ENCODE results near the gene LDB2. TPM values are rescaled to one million over a fixed set of nuclear protein-coding genes. Genes with fewer than 3 reads are reported as not detected.

Gene LDB2
- total RNA-seq, 3 donors from 2014 or later = 4.7 to 19.9 (median 9.3) TPM

GRCh38 chr4:16728111-16728510 is 170.3 kb downstream of the LDB2 start:
- intact Hi-C loops (cut with DNase I, micrococcal nuclease) = no loop called here
- DNase-seq = no peak
- Histone ChIP-seq H3K9me3 (no peaks in the 10 kb centered on the region), H3K4me3 (no peak overlapping the region), H3K36me3 (ENCODE audit: low read depth) (no peaks in the 10 kb centered on the region), H3K4me1 (ENCODE audit: low read depth) (no peaks in the 10 kb centered on the region)
- no peak for ATAC-seq
- TF ChIP-seq CTCF (IDR thresholded peaks at IDR 0.05) = no peak

- peaks cover under 1% of the 10 kb centered on the region for H3K4me1 ChIP-seq (ENCODE audit: low read depth)
- TF ChIP-seq CTCF (IDR thresholded peaks at IDR 0.05) = no peak
- H3K9me3 ChIP-seq = no peaks in the 10 kb centered on the region
- intact Hi-C loops (cut with DNase I, micrococcal nuclease) = no loop called here
- no peak overlapping the region for H3K4me3 ChIP-seq
- no peaks in the 10 kb centered on the region for H3K36me3 ChIP-seq (ENCODE audit: low read depth)
- DNase-seq (no peak), ATAC-seq (no peak)
These were observed 171.2 kb downstream of the LDB2 start for GRCh38 chr4:16727218-16727617.

- Histone ChIP-seq H3K9me3 (no peaks in the 10 kb centered on the region), H3K36me3 (ENCODE audit: low read depth) (no peaks in the 10 kb centered on the region), H3K4me3 (no peak overlapping the region), H3K4me1 (ENCODE audit: low read depth) (peaks cover 2% of the 10 kb centered on the region)
- intact Hi-C loops (cut with DNase I, micrococcal nuclease) = no loop called here
- DNase-seq (no peak), ATAC-seq (no peak)
- no peak for TF ChIP-seq CTCF (IDR thresholded peaks at IDR 0.05)
These were observed 171.9 kb downstream of the LDB2 start for GRCh38 chr4:16726368-16727050.

- DNase-seq (no peak), ATAC-seq (no peak)
- no peaks in the 10 kb centered on the region for H3K36me3 ChIP-seq (ENCODE audit: low read depth)
- intact Hi-C loops (cut with DNase I, micrococcal nuclease) = no loop called here
- no peak for TF ChIP-seq CTCF (IDR thresholded peaks at IDR 0.05)
- no peaks in the 10 kb centered on the region for H3K9me3 ChIP-seq
- peaks cover 2% of the 10 kb centered on the region for H3K4me1 ChIP-seq (ENCODE audit: low read depth)
- no peak overlapping the region for H3K4me3 ChIP-seq
These were observed 173.2 kb downstream of the LDB2 start for GRCh38 chr4:16725252-16725651.

GRCh38 chr4:16722416-16722815 is 176.0 kb downstream of the LDB2 start:
- Histone ChIP-seq H3K4me3 (no peak overlapping the region), H3K4me1 (ENCODE audit: low read depth) (peaks cover 2% of the 10 kb centered on the region), H3K9me3 (no peaks in the 10 kb centered on the region), H3K36me3 (ENCODE audit: low read depth) (no peaks in the 10 kb centered on the region)
- DNase-seq = no peak
- intact Hi-C loops (cut with DNase I, micrococcal nuclease) = no loop called here
- TF ChIP-seq CTCF (IDR thresholded peaks at IDR 0.05) = no peak
- no peak for ATAC-seq

All from mucosa of descending colon (tissue), 3 donors.